ENCODE data around the gene AHI1. TPM values are rescaled to one million over a fixed set of nuclear protein-coding genes. Genes with fewer than 3 reads are reported as not detected.

Gene AHI1
- total RNA-seq, 1 donor from 2014 or later: 9.3 TPM

DNA sequence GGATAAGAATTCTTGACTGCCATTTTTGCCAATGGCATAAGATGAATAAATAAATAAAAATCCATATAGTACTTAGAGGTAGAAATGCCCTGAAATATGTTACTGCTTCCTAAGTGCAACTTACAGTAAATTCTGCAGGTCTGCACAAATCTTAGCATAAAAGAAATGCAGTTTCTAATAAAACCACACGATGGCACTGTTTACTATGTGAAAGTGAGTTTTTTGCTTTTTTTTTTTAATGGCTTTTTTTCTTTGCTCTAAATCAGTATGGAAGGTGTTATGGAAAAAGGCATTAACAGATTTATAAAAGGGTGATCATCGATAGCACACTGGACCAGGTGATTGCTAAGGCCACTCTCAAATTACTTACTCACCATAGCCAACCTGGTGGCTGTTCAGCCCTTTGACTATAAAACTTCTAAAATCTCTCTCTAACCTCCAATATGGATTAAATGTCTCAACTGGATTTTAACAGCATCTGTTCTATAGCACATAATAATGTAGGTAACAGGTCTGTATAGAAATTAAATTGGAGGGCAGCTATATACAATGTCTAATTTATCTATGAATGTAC is 45.8 kb downstream of the AHI1 start:
- intact Hi-C loops (cut with micrococcal nuclease): no loop called here
- no peaks in the 10 kb centered on the region for H3K27me3 ChIP-seq (ENCODE audit: low read depth)
- H3K4me3 ChIP-seq: no peak overlapping the region
- peaks cover 24% of the 10 kb centered on the region for H3K36me3 ChIP-seq
- H3K27ac ChIP-seq (replicated peaks): no peak overlapping the region
- TF ChIP-seq, protein P1, sequence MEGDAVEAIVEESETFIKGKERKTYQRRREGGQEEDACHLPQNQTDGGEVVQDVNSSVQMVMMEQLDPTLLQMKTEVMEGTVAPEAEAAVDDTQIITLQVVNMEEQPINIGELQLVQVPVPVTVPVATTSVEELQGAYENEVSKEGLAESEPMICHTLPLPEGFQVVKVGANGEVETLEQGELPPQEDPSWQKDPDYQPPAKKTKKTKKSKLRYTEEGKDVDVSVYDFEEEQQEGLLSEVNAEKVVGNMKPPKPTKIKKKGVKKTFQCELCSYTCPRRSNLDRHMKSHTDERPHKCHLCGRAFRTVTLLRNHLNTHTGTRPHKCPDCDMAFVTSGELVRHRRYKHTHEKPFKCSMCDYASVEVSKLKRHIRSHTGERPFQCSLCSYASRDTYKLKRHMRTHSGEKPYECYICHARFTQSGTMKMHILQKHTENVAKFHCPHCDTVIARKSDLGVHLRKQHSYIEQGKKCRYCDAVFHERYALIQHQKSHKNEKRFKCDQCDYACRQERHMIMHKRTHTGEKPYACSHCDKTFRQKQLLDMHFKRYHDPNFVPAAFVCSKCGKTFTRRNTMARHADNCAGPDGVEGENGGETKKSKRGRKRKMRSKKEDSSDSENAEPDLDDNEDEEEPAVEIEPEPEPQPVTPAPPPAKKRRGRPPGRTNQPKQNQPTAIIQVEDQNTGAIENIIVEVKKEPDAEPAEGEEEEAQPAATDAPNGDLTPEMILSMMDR (IDR thresholded peaks at IDR 0.05; ENCODE audit: borderline replicate concordance): peak; percentile 81
- no peak for DNase-seq
- no peaks in the 10 kb centered on the region for H3K4me1 ChIP-seq
- H3K9me3 ChIP-seq (replicated peaks): no peaks in the 10 kb centered on the region

DNA sequence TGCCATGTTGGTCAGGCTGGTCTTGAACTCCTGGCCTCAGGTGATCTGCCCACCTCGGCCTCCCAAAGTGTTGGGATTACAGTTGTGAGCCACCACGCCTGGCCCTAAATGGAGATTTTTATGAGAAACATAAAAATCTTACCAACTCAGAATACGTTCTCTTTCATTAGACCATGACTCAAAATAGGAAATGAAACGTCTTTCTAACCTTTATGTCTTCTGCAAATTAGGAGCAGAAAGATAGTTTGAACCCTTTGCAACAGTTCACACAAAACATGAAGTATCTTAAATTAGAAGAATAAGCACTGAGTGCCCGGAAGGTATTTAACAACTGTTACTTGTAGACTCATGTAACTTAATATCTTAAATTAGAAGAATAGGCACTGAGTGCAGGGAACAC is 48.3 kb downstream of the AHI1 start:
- intact Hi-C loops (cut with micrococcal nuclease): no loop called here
- Histone ChIP-seq H3K9me3 (replicated peaks) (no peaks in the 10 kb centered on the region), H3K4me1 (no peaks in the 10 kb centered on the region), H3K27me3 (ENCODE audit: low read depth) (no peaks in the 10 kb centered on the region), H3K4me3 (no peak overlapping the region), H3K36me3 (peaks cover 37% of the 10 kb centered on the region), H3K27ac (replicated peaks) (no peak overlapping the region)
- no peak for DNase-seq
- TF ChIP-seq, protein P1 (IDR thresholded peaks at IDR 0.05; ENCODE audit: borderline replicate concordance): no peak

DNA sequence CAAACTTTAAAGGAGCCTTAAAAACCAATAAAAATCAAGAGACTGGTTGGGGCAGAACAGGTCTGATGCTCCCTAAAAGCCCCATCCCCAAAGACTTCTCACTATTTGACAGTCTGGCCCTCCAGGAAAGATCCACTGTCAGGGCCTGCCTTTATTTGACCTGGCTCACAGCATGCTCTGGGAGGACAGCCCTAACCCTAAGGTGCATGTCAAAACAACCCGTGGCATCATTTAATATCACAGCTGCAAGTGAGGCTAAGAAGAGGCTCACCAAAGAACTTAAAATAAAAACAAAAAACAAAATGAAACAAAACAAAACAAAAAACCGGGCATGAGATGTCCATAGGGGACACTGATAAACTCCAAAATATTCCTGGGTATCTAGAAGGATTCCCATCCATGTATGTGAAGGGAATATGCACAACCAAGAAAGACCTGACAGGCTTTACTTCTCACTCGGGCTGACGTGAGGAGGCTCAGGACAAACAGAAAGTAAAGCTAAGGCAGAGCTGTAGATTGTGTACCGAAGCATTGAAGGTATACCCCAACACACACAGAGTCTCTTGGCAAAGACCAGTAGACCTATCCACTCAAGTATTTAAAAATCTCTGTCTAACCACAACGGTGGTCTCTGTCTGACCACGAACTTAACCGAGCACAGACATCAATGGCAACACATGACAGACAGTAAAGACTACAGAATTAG is 57.3 kb downstream of the AHI1 start:
- Histone ChIP-seq H3K4me1 (no peaks in the 10 kb centered on the region), H3K9me3 (replicated peaks) (no peaks in the 10 kb centered on the region), H3K27ac (replicated peaks) (no peak overlapping the region), H3K4me3 (no peak overlapping the region), H3K36me3 (peaks cover 50% of the 10 kb centered on the region), H3K27me3 (ENCODE audit: low read depth) (no peaks in the 10 kb centered on the region)
- no peak for DNase-seq
- intact Hi-C loops (cut with micrococcal nuclease): no loop called here
- TF ChIP-seq, protein P1 (IDR thresholded peaks at IDR 0.05; ENCODE audit: borderline replicate concordance): no peak

DNA sequence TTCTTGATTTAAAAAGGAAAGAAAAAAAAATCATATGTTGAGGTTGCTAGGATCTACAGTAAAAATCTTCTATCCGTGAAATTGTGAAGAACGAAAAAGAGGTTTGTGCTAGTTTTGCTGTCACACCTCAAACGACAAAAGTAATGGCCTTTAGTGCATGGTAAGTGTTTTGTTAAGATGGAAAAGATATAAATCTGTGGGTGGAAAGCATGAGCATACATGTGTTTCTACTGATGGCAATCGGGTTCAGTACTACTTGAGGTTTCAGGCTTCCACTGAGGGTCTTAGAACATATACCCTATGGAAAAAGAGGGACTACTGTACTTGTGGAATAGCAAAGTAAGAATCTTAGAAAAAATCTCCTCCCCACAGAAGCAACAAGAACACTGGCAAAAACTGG is 58.0 kb downstream of the AHI1 start:
- H3K27ac ChIP-seq (replicated peaks): no peak overlapping the region
- no peaks in the 10 kb centered on the region for H3K9me3 ChIP-seq (replicated peaks)
- TF ChIP-seq, protein P1 (IDR thresholded peaks at IDR 0.05; ENCODE audit: borderline replicate concordance): no peak
- intact Hi-C loops (cut with micrococcal nuclease): no loop called here
- H3K4me3 ChIP-seq: no peak overlapping the region
- DNase-seq: no peak
- peaks cover 53% of the 10 kb centered on the region for H3K36me3 ChIP-seq
- H3K27me3 ChIP-seq (ENCODE audit: low read depth): no peaks in the 10 kb centered on the region
- no peaks in the 10 kb centered on the region for H3K4me1 ChIP-seq

DNA sequence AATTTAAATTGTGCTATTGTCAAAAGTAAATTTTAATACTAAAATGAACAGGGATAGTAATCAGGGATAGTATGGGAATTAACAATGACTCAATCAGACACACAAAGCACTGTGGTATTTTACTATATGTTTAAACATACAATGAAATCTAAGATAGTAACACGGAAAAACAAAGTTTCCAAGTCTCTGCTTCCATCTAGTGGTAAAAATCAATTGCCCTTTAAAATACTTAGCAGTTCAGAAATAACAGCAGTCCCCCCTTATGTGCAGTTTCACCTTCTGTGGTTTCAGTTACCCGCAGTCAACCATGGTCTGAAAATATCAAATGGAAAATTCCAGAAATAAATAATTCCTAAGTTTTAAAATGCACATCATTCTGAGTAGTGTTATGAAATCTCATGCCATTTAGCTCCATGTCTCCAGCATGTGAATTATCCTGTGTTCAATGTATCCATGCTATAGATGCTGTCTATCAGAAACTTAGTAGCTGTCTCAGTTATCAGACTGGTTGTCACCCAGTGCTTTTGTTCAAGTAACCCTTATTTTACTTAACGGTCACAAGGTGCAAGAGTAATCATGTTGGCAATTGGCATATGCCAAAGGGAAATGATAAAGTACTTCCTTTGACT is 58.5 kb downstream of the AHI1 start:
- Histone ChIP-seq H3K4me1 (no peaks in the 10 kb centered on the region), H3K9me3 (replicated peaks) (no peaks in the 10 kb centered on the region), H3K27me3 (ENCODE audit: low read depth) (no peaks in the 10 kb centered on the region), H3K36me3 (peaks cover 50% of the 10 kb centered on the region), H3K27ac (replicated peaks) (no peak overlapping the region), H3K4me3 (no peak overlapping the region)
- DNase-seq: no peak
- intact Hi-C loops (cut with micrococcal nuclease): no loop called here
- TF ChIP-seq, protein P1 (IDR thresholded peaks at IDR 0.05; ENCODE audit: borderline replicate concordance): peak; percentile 30

Data from left ventricle myocardium inferior (tissue), 1 donor.